K562 (cell line): ENCODE measurements around the gene TMEM222. TPM values are rescaled to one million over a fixed set of nuclear protein-coding genes. Genes with fewer than 3 reads are reported as not detected.
A peak's percentile ranks its signal among the peaks of the same experiment; 100 is the strongest.

Experiments
- HDAC2 ChIP-seq: fragments of 450-650 bp; IDR thresholded peaks from 2 replicates; pipeline ENCODE4 v1.6.1; 2016; ENCODE audit warnings: mild to moderate bottlenecking
- MTA2 ChIP-seq: fragments of 450-650 bp; IDR thresholded peaks from 2 replicates; pipeline ENCODE4 v1.6.1; 2016; ENCODE audit warnings: low read depth
- PTRF ChIP-seq: fragments of 450-650 bp; IDR thresholded peaks from 2 replicates; pipeline ENCODE4 v1.6.1; 2016; ENCODE audit warnings: mild to moderate bottlenecking, missing genetic modification characterization, missing compliant biosample characterization
- SLC30A9 ChIP-seq: fragments of 250-450 bp; sonication (Bioruptor Pico); IDR thresholded peaks from 2 replicates; pipeline ENCODE4 v1.8.0; 2022; ENCODE audit warnings: mild to moderate bottlenecking, moderate library complexity
- SMARCA4 ChIP-seq: fragments of 450-650 bp; IDR thresholded peaks from 2 replicates; pipeline ENCODE4 v1.6.1; 2016
- SMARCC2 ChIP-seq: fragments of 450-650 bp; IDR thresholded peaks from 2 replicates; pipeline ENCODE4 v1.6.1; 2017; ENCODE audit warnings: antibody characterized with exemption, moderate library complexity, mild to moderate bottlenecking, low read depth
- ZBTB12 ChIP-seq: fragments of 250-450 bp; sonication (Bioruptor Pico); IDR thresholded peaks from 2 replicates; pipeline ENCODE4 v1.4.0; 2020
- ZBTB9 ChIP-seq: fragments of 450-650 bp; formaldehyde crosslinking; IDR thresholded peaks from 2 replicates; pipeline ENCODE4 v1.4.0; 2020; ENCODE audit warnings: mild to moderate bottlenecking, moderate library complexity
- ZNF143 ChIP-seq: sonication (generic); formaldehyde crosslinking; IDR thresholded peaks from 2 replicates; pipeline ENCODE4 v1.9.0; 2022; ENCODE audit warnings: mild to moderate bottlenecking, missing genetic modification reagents
- ZNF609 ChIP-seq: sonication (generic); formaldehyde crosslinking; IDR thresholded peaks from 2 replicates; pipeline ENCODE4 v1.8.1; 2023; ENCODE audit warnings: missing genetic modification reagents, mild to moderate bottlenecking, borderline replicate concordance
- ZNF707 ChIP-seq: fragments of 250-450 bp; sonication (Bioruptor Pico); conservative IDR thresholded peaks from 2 replicates; pipeline ENCODE4 v1.8.0; 2022; ENCODE audit warnings: inconsistent platforms, mild to moderate bottlenecking, moderate library complexity
- polyA plus RNA-seq, 8 experiments: library from polyadenylated mRNA; depleted of rRNA in 4 of 8; stranded (reverse) in 5 of 8; unstranded in 3 of 8; fragments of >200 nt; fragmentation: Nextera tagmentation in 2 of 8; fragmentation: Illumina TruSeq in 1 of 8; extraction: Ambion mirVana in 2 of 8; extraction: Trizol in 1 of 8; gene quantifications; 2 replicates each; pipeline versions ENCODE4 v1.2.1 to v1.2.3, GENCODE V29; 2011 to 2014; ENCODE audit warnings: inconsistent platforms in 1 of 8, missing spikeins in 1 of 8
- total RNA-seq, 7 experiments: library from RNA; depleted of rRNA in 6 of 7; stranded (reverse); fragments of >200 nt in 6 of 7; fragmentation: Illumina TruSeq in 2 of 7; extraction: Trizol in 2 of 7; gene quantifications; 2 replicates each; pipeline versions ENCODE4 v1.2.1 to v1.2.3, GENCODE V29; 2011 to 2021; ENCODE audit warnings: low replicate concordance in 1 of 7
- TF ChIP-seq, protein P1 (sequence below): fragments of 450-650 bp; conservative IDR thresholded peaks from 2 replicates; pipeline ENCODE4 v1.6.1; 2016; ENCODE audit warnings: missing genetic modification characterization, low read depth, mild to moderate bottlenecking, control low read depth, missing compliant biosample characterization
- TF ChIP-seq, protein P2 (sequence below): sonication (generic); formaldehyde crosslinking; IDR thresholded peaks from 2 replicates; pipeline ENCODE4 v1.8.0; 2022; ENCODE audit warnings: mild to moderate bottlenecking, missing genetic modification reagents, borderline replicate concordance
- TF ChIP-seq, protein P3 (sequence below): fragments of 250-450 bp; sonication (Bioruptor Pico); IDR thresholded peaks from 2 replicates; pipeline ENCODE4 v1.4.0; 2020; ENCODE audit warnings: borderline replicate concordance

The TMEM222 gene
- total and polyA plus RNA-seq, 9 of the 15 experiments (the other 6 are each of a cell fraction or from before 2014, with no cell fraction given): 6.9 to 48.0 (median 32.8) TPM

GRCh38 chr1:27321813-27322568 is at the start of gene TMEM222 (continued):
- TF ChIP-seq ZBTB9 (CRISPR knock-in tag): peak; percentile 81; the same call in 1 of the 2 replicates
- TF ChIP-seq, protein P1, sequence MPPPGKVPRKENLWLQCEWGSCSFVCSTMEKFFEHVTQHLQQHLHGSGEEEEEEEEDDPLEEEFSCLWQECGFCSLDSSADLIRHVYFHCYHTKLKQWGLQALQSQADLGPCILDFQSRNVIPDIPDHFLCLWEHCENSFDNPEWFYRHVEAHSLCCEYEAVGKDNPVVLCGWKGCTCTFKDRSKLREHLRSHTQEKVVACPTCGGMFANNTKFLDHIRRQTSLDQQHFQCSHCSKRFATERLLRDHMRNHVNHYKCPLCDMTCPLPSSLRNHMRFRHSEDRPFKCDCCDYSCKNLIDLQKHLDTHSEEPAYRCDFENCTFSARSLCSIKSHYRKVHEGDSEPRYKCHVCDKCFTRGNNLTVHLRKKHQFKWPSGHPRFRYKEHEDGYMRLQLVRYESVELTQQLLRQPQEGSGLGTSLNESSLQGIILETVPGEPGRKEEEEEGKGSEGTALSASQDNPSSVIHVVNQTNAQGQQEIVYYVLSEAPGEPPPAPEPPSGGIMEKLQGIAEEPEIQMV (tag): no peak
- TF ChIP-seq ZNF143 (CRISPR knock-in tag): 0 out of 2 replicates have a peak, but pooled peaks have one; percentile 44
- no peak for TF ChIP-seq ZNF609 (CRISPR knock-in tag)
- no peak for TF ChIP-seq MTA2
- TF ChIP-seq, protein P2, sequence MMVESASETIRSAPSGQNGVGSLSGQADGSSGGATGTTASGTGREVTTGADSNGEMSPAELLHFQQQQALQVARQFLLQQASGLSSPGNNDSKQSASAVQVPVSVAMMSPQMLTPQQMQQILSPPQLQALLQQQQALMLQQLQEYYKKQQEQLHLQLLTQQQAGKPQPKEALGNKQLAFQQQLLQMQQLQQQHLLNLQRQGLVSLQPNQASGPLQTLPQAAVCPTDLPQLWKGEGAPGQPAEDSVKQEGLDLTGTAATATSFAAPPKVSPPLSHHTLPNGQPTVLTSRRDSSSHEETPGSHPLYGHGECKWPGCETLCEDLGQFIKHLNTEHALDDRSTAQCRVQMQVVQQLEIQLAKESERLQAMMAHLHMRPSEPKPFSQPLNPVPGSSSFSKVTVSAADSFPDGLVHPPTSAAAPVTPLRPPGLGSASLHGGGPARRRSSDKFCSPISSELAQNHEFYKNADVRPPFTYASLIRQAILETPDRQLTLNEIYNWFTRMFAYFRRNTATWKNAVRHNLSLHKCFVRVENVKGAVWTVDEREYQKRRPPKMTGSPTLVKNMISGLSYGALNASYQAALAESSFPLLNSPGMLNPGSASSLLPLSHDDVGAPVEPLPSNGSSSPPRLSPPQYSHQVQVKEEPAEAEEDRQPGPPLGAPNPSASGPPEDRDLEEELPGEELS: peak; percentile 99
- no peak for TF ChIP-seq ZNF707 (CRISPR knock-in tag)
- no peak for TF ChIP-seq PTRF (tag)
- no peak for TF ChIP-seq SMARCC2
- TF ChIP-seq ZBTB12: peak; percentile 98
- TF ChIP-seq, protein P3, sequence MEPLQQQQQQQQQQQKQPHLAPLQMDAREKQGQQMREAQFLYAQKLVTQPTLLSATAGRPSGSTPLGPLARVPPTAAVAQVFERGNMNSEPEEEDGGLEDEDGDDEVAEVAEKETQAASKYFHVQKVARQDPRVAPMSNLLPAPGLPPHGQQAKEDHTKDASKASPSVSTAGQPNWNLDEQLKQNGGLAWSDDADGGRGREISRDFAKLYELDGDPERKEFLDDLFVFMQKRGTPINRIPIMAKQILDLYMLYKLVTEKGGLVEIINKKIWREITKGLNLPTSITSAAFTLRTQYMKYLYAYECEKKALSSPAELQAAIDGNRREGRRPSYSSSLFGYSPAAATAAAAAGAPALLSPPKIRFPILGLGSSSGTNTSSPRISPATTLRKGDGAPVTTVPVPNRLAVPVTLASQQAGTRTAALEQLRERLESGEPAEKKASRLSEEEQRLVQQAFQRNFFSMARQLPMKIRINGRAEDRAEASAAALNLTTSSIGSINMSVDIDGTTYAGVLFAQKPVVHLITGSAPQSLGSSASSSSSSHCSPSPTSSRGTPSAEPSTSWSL (CRISPR knock-in tag): no peak
- TF ChIP-seq HDAC2: peak; percentile 71; the same call in 1 of the 2 replicates
- no peak for TF ChIP-seq SLC30A9 (CRISPR knock-in tag)
- no peak for TF ChIP-seq SMARCA4
